HepG2 (cell line): ENCODE results near the gene ABCG4. TPM values are rescaled to one million over a fixed set of nuclear protein-coding genes. Genes with fewer than 3 reads are reported as not detected.

ENCODE experiments used
- ETV5 ChIP-seq: IDR thresholded peaks from 2 replicates; pipeline ENCODE4 v1.6.1; 2018; ENCODE audit warnings: missing biosample characterization, missing genetic modification reagents, inconsistent platforms, borderline replicate concordance
- FOXC1 ChIP-seq: sonication (generic); formaldehyde crosslinking; IDR thresholded peaks from 2 replicates; pipeline ENCODE4 v1.8.0; 2022; ENCODE audit warnings: mild to moderate bottlenecking, missing genetic modification reagents, borderline replicate concordance
- HNRNPK ChIP-seq: fragments of 200-400 bp; formaldehyde crosslinking; IDR thresholded peaks from 2 replicates; pipeline ENCODE4 v1.6.1; 2018; ENCODE audit warnings: low read length, low read depth, moderate library complexity, mild to moderate bottlenecking; ENCODE audit not compliant: poor library complexity, severe bottlenecking
- NR2F6 ChIP-seq, 2 experiments: IDR thresholded peaks; 2 replicates each; pipeline ENCODE4 v1.6.1; 2016; ENCODE audit warnings: antibody characterized with exemption in 1 of 2, mild to moderate bottlenecking in 1 of 2
- ONECUT2 ChIP-seq: sonication (generic); formaldehyde crosslinking; IDR thresholded peaks from 2 replicates; pipeline ENCODE4 v1.4.0; 2020; ENCODE audit warnings: missing genetic modification reagents
- RBM22 ChIP-seq: fragments of 200-400 bp; formaldehyde crosslinking; optimal IDR thresholded peaks from 2 replicates; pipeline ENCODE3; 2017; ENCODE audit warnings: mild to moderate bottlenecking, low read length, moderate library complexity
- SALL2 ChIP-seq: sonication (generic); formaldehyde crosslinking; IDR thresholded peaks from 2 replicates; pipeline ENCODE4 v1.8.1; 2023; ENCODE audit warnings: mild to moderate bottlenecking, missing genetic modification reagents, inconsistent platforms
- SP5 ChIP-seq: IDR thresholded peaks from 2 replicates; pipeline ENCODE4 v1.6.1; 2016; ENCODE audit warnings: low read depth, borderline replicate concordance
- TBX2 ChIP-seq: sonication (generic); formaldehyde crosslinking; IDR thresholded peaks from 2 replicates; pipeline ENCODE4 v1.5.0; 2020; ENCODE audit warnings: missing genetic modification reagents, mild to moderate bottlenecking, borderline replicate concordance
- TFDP1 ChIP-seq: IDR thresholded peaks from 2 replicates; pipeline ENCODE4 v1.6.1; 2016; ENCODE audit warnings: missing compliant biosample characterization, missing genetic modification reagents, borderline replicate concordance
- ZBTB21 ChIP-seq: sonication (generic); formaldehyde crosslinking; IDR thresholded peaks from 2 replicates; pipeline ENCODE4 v1.4.0; 2020; ENCODE audit warnings: missing genetic modification reagents
- ZBTB43 ChIP-seq: sonication (generic); formaldehyde crosslinking; conservative IDR thresholded peaks from 2 replicates; pipeline ENCODE4 v1.4.0; 2020; ENCODE audit warnings: missing genetic modification reagents
- ZFP36 ChIP-seq: fragments of 150-350 bp; IDR thresholded peaks from 2 replicates; pipeline ENCODE4 v1.6.1; 2018; ENCODE audit warnings: borderline replicate concordance, low read length, low read depth; ENCODE audit not compliant: partially characterized antibody
- ZFP36L1 ChIP-seq: sonication (generic); formaldehyde crosslinking; IDR thresholded peaks from 2 replicates; pipeline ENCODE4 v1.8.0; 2022; ENCODE audit warnings: mild to moderate bottlenecking, missing genetic modification reagents, moderate library complexity
- ZFP91 ChIP-seq: sonication (generic); formaldehyde crosslinking; IDR thresholded peaks from 2 replicates; pipeline ENCODE4 v1.9.0; 2022; ENCODE audit warnings: missing genetic modification reagents, mild to moderate bottlenecking, borderline replicate concordance
- ZMYM4 ChIP-seq: sonication (generic); formaldehyde crosslinking; IDR thresholded peaks from 2 replicates; pipeline ENCODE4 v1.8.1; 2023; ENCODE audit warnings: mild to moderate bottlenecking, missing genetic modification reagents
- ZNF607 ChIP-seq: sonication (generic); formaldehyde crosslinking; IDR thresholded peaks from 2 replicates; pipeline ENCODE4 v1.5.1; 2020; ENCODE audit warnings: missing genetic modification reagents, mild to moderate bottlenecking, borderline replicate concordance
- ZNF652 ChIP-seq: IDR thresholded peaks from 2 replicates; pipeline ENCODE4 v1.6.1; 2016; ENCODE audit warnings: low read depth, borderline replicate concordance
- polyA plus RNA-seq, 8 experiments: library from polyadenylated mRNA; depleted of rRNA in 3 of 8; stranded (reverse) in 7 of 8; unstranded in 1 of 8; fragments of >200 nt; fragmentation: Illumina TruSeq in 4 of 8; extraction: Trizol in 4 of 8; gene quantifications; 2 replicates each; pipeline versions ENCODE4 v1.2.1 to v1.2.3, GENCODE V29; 2011 to 2016; ENCODE audit warnings: low read depth in 4 of 8, missing spikeins in 1 of 8, mixed read lengths in 1 of 8; ENCODE audit not compliant: insufficient read depth in 1 of 8
- total RNA-seq, 5 experiments: library from RNA; depleted of rRNA; stranded (reverse); fragments of >200 nt; fragmentation: Illumina TruSeq; extraction: Trizol; gene quantifications; 2 replicates each; pipeline ENCODE4 v1.2.3, GENCODE V29; 2016; ENCODE audit warnings: low read depth in 1 of 5
- TF ChIP-seq, protein P1 (sequence below): IDR thresholded peaks from 2 replicates; pipeline ENCODE4 v1.6.1; 2018; ENCODE audit warnings: missing genetic modification reagents
- TF ChIP-seq, protein P2 (sequence below): sonication (generic); formaldehyde crosslinking; IDR thresholded peaks from 2 replicates; pipeline ENCODE4 v1.5.0; 2020; ENCODE audit warnings: mild to moderate bottlenecking, missing genetic modification reagents

ABCG4 gene
- total and polyA plus RNA-seq, 2 of the 13 experiments (the other 11 are each of a cell fraction or from before 2014, with no cell fraction given) = not detected

DNA sequence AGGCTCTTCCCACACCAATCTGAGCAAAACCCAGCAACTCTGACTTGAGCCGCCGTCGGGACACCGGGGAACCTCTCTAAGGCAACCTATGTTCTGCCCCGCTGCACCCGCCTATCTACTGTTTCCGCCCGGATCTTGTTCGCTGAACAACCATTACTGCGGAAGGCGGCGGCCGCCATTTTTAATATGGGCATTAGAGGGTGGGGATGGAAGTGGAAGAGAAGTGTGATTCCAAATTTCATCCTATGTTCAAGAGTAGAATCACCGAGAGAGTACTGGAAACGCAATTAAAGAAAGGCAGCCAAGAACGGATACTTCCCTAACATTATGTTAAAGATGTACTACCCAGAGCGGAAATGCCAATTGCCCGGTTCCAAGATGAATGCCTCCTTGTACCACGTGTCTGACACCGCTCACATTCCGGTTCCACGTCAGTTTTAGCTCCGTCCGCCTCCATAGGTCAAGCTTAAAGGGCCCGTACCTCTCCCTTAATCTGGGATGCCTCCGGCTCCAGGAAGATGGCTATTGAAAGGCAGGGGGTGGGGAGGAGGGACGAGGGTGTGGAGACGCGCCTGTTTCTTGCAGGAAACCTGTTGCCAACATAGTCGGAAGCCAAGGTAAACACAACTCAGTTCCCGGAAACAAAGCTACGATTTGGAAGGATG lies 47.0 kb upstream of the ABCG4 start, which contains the start of gene DPAGT1 (continued):
- peak; percentile 2; the same call in 1 of the 2 replicates for TF ChIP-seq ZBTB43 (CRISPR knock-in tag)
- TF ChIP-seq ZMYM4 = peak; percentile 84
- TF ChIP-seq ZFP91 (CRISPR knock-in tag) = peak; percentile 100
- peak; percentile 76; the same call in 1 of the 2 replicates for TF ChIP-seq ZFP36L1 (CRISPR knock-in tag)
- TF ChIP-seq ZNF652 = peak; percentile 8; the same call in 1 of the 2 replicates
- TF ChIP-seq SALL2 (CRISPR knock-in tag) = peak; percentile 81
- peak; percentile 49 for TF ChIP-seq ETV5
- TF ChIP-seq HNRNPK = peak; percentile 31
- TF ChIP-seq TFDP1 (CRISPR knock-in tag) = peak; percentile 23; the same call in 1 of the 2 replicates
- TF ChIP-seq ZNF607 (CRISPR knock-in tag) = peak; percentile 4; the same call in 1 of the 2 replicates
- TF ChIP-seq NR2F6 (IDR thresholded peaks at IDR 0.05) = no peak
- peak; percentile 29; the same call in 1 of the 2 replicates for TF ChIP-seq NR2F6 (CRISPR knock-in tag; IDR thresholded peaks at IDR 0.05)
- TF ChIP-seq ZBTB21 (CRISPR knock-in tag) = peak; percentile 49; the same call in 1 of the 2 replicates
- TF ChIP-seq SP5 (CRISPR knock-in tag) = 0 out of 2 replicates have a peak, but pooled peaks have one; percentile 41
- TF ChIP-seq, protein P1, sequence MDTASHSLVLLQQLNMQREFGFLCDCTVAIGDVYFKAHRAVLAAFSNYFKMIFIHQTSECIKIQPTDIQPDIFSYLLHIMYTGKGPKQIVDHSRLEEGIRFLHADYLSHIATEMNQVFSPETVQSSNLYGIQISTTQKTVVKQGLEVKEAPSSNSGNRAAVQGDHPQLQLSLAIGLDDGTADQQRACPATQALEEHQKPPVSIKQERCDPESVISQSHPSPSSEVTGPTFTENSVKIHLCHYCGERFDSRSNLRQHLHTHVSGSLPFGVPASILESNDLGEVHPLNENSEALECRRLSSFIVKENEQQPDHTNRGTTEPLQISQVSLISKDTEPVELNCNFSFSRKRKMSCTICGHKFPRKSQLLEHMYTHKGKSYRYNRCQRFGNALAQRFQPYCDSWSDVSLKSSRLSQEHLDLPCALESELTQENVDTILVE = peak; percentile 85
- TF ChIP-seq FOXC1 = peak; percentile 67; the same call in 1 of the 2 replicates
- no peak for TF ChIP-seq ONECUT2 (CRISPR knock-in tag)
- peak; percentile 18; the same call in 1 of the 2 replicates for TF ChIP-seq TBX2
- no peak for TF ChIP-seq RBM22
- TF ChIP-seq, protein P2, sequence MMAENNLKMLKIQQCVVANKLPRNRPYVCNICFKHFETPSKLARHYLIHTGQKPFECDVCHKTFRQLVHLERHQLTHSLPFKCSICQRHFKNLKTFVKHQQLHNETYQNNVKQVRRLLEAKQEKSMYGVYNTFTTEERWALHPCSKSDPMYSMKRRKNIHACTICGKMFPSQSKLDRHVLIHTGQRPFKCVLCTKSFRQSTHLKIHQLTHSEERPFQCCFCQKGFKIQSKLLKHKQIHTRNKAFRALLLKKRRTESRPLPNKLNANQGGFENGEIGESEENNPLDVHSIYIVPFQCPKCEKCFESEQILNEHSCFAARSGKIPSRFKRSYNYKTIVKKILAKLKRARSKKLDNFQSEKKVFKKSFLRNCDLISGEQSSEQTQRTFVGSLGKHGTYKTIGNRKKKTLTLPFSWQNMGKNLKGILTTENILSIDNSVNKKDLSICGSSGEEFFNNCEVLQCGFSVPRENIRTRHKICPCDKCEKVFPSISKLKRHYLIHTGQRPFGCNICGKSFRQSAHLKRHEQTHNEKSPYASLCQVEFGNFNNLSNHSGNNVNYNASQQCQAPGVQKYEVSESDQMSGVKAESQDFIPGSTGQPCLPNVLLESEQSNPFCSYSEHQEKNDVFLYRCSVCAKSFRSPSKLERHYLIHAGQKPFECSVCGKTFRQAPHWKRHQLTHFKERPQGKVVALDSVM (CRISPR knock-in tag) = 0 out of 2 replicates have a peak, but pooled peaks have one; percentile 32
- TF ChIP-seq ZFP36 = no peak
